Measurements from ENCODE around the gene SLC25A22.

- TF ChIP-seq, protein P1, sequence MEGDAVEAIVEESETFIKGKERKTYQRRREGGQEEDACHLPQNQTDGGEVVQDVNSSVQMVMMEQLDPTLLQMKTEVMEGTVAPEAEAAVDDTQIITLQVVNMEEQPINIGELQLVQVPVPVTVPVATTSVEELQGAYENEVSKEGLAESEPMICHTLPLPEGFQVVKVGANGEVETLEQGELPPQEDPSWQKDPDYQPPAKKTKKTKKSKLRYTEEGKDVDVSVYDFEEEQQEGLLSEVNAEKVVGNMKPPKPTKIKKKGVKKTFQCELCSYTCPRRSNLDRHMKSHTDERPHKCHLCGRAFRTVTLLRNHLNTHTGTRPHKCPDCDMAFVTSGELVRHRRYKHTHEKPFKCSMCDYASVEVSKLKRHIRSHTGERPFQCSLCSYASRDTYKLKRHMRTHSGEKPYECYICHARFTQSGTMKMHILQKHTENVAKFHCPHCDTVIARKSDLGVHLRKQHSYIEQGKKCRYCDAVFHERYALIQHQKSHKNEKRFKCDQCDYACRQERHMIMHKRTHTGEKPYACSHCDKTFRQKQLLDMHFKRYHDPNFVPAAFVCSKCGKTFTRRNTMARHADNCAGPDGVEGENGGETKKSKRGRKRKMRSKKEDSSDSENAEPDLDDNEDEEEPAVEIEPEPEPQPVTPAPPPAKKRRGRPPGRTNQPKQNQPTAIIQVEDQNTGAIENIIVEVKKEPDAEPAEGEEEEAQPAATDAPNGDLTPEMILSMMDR (IDR thresholded peaks at IDR 0.05) = no peak
- no peak for TF ChIP-seq POLR2A (IDR thresholded peaks at IDR 0.05)
Observed at GRCh38 chr11:803770-804598, 5.9 kb upstream of the SLC25A22 start.

Measured in testis (tissue), 2 donors.